AG09319 (cell line): ENCODE data around the gene CD7.
"Not testable (repeated sequence)": the region's sequence is repeated elsewhere in the genome, so short reads cannot be mapped to it uniquely, and the experiment has no call there.

ENCODE experiments used
- DNase-seq: peaks from one replicate; pipeline ENCODE4 v3.0.0-alpha.2; 2010; ENCODE audit warnings: low read depth; ENCODE audit errors: extremely low read depth
- TF ChIP-seq, protein P1 (sequence below): IDR thresholded peaks from 2 replicates; pipeline ENCODE4 v1.5.1; 2011; ENCODE audit warnings: low read depth, mild to moderate bottlenecking, inconsistent platforms, low read length, moderate library complexity

Gene CD7

DNA sequence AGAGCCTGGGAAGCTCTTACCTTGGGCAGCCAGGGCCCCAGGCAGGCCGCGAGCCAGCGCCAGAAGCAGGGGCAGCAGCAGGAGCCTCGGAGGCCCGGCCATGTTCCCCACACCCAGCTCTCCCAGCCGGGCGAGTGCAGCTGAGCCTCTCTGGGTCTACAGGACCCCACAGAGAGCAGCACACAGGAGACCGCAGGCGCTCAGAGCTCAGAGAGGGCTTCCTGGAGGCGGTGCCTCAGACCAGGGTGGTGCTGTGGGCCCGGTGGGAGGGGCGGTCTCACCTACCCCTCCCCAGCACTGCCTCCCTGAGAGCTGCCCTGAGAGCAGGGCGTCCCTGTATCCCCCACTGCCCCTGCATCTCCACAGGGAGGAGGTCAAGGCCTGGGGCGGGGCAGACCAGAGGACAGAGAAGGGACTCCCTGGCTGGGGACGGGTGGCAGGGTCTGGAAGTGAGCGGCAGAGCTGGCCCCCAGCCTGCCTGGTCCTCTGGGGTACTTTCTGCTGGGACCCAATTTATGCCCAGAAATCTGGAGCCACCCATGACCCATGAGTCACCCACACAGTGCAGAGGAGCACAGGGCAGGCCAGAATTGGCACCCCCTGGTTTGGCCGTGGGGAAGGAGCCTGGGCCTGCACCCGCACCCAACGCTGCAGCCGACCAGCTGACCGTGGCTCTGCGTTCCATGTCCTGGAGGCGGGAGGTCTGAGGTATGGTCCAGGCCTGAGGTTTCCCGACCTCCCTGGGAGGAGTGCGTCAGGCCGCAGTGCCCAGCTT, at the start of gene CD7:
Gene CD7 (minus strand): TSS at position 215 of the 775 bp plus-strand sequence. CDS start 113 bp downstream, at position 102.
- DNase-seq = no peak
- TF ChIP-seq, protein P1, sequence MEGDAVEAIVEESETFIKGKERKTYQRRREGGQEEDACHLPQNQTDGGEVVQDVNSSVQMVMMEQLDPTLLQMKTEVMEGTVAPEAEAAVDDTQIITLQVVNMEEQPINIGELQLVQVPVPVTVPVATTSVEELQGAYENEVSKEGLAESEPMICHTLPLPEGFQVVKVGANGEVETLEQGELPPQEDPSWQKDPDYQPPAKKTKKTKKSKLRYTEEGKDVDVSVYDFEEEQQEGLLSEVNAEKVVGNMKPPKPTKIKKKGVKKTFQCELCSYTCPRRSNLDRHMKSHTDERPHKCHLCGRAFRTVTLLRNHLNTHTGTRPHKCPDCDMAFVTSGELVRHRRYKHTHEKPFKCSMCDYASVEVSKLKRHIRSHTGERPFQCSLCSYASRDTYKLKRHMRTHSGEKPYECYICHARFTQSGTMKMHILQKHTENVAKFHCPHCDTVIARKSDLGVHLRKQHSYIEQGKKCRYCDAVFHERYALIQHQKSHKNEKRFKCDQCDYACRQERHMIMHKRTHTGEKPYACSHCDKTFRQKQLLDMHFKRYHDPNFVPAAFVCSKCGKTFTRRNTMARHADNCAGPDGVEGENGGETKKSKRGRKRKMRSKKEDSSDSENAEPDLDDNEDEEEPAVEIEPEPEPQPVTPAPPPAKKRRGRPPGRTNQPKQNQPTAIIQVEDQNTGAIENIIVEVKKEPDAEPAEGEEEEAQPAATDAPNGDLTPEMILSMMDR = no peak

DNA sequence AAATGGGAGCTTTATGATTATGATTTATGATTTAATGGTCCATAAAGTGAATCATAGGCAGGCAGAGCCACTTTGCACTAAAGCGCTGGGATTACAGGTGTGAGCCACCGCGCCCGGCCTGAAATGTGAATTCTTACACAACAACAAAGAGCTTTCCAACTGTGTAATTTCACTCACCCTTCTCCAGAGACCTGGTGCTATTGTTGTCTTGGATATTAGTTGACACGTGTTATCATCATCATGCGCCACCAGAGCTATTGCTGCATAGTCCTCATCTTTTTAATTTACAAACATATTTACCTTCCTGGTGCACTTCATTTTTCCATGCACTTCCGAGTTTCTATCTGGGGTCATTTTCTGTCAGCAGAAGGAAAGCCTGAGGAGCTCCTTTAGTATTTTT, 49.3 kb upstream of the CD7 start:
- TF ChIP-seq, protein P1 = no peak
- DNase-seq = no peak

DNA sequence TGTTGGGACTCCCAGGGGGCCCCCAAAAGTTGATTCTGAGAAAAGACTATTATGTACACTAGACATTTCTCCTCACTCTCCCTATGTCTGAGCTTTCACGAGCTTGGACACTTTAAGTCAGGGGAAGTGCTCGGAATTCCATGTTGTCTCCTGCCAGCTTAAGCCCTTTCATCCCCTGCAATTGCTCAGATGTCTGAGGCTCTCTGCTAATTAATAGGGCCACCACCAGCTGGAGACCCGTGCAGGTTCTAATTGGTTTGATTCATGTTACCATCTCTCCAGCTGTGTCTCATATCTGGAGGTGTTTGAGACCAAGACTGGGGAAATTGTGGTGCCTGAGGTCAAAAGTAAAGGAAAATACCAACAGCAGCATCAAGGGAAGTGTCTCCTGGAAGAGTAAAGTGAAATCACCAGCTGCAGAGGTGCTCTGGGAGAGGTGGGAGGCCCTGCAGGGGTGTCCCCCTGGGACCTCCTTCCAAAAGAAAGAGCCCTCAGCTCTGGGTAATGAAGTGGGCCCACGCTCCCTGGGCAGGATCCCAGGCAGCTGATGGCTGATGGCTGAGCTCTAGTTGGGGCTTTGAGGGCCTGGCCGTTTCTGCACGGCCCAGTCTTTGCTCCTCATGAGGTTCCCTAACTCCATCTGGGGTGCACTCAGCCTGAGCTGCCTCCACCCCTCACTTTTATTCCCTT, 48.3 kb upstream of the CD7 start:
- no peak for DNase-seq
- TF ChIP-seq, protein P1 = no peak

DNA sequence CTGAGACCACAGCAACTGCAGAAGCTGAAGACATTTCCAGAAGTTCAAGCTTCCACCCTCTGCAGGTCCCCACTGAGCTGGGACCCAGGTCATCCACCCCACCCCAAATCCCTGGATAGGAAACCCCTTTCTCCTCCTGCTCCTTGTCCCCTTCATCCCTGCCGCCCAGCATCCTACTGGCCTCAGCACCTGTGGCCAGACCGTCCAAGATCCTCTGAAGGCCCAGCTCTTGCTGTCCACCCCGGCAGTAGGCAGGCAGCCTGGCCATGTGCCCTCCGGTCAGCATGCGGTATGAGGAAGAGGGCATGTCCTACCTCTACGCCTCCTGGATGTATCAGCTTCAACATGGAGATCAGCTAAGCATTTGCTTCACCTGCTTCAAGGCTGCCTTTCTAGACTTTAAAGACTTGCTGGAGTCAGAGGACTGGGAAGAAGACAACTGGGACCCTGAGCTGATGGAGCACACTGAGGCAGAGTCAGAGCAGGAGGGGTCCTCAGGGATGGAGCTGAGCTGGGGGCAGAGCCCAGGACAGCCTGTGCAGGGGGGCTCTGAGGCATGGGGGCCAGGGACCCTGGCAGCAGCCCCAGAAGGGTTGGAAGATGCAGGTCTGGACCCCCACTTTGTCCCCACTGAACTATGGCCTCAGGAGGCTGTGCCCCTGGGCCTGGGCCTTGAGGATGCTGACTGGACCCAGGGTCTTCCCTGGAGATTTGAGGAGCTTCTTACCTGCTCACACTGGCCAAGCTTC, 44.7 kb upstream of the CD7 start:
- DNase-seq = no peak
- TF ChIP-seq, protein P1 = no peak

DNA sequence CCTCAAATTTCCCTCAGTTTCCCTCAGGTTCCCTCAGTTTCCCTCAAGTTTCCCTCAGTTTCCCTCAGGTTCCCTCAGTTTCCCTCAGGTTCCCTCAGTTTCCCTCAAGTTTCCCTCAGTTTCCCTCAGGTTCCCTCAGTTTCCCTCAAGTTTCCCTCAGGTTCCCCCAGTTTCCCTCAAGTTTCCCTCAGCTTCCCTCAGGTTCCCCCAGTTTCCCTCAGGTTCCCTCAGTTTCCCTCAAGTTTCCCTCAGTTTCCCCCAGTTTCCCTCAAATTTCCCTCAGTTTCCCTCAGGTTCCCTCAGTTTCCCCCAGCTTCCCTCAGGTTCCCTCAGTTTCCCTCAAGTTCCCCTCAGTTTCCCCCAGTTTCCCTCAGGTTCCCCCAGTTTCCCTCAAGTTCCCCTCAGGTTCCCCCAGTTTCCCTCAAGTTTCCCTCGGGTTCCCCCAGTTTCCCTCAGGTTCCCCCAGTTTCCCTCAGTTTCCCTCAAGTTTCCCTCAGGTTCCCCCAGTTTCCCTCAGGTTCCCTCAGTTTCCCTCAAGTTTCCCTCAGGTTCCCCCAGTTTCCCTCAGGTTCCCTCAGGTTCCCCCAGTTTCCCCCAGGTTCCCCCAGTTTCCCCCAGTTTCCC, 42.2 kb upstream of the CD7 start:
- not testable (repeated sequence) for DNase-seq

DNA sequence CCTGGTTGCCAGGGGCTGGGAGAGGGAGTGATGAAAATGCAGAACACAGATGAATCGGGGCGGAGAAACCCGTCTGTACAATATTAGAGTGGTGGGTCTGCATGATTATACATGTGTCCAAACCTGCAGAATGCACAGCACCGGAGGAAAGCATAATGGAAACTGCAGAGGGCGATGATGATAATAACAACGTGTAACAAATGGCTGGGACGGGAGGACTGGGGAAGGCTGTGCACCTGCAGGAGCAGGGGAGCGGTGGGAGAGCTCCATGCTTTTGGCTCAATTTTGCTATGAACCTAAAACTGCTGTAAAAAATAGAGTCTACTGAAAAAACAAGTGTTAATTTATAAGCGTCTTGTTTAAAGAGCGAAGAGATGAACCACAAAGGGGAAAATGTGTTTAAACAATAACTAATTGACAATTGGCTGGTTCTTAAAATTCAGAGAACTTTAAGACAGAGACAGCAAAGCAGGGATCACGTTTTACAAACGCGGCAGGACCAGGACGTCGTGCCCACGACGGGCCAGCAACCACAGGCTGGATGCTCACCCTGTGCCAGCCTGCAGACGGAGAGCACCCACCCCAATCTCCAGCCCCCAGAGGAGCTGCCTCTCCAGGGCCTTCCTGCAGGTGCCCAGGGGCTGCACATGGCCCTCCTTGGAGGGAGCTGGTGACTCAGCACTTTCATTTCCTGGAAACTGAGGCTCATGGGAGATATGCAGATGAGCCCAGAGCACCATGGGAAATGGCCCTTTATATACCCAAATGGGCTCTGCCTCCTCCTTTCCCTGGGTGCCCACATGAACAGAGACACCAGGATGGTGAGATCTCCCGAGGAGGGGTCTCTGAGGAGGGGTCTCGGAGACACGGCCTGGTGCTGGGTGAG, 41.3 kb upstream of the CD7 start, which contains the start of gene TEX19:
Gene TEX19 (plus strand): TSS at position 783 of the 886 bp plus-strand sequence. CDS start 2,904 bp downstream, outside the sequence.
- TF ChIP-seq, protein P1 = no peak
- no peak for DNase-seq
